ENCODE results near the gene PCOLCE2. TPM values are rescaled to one million over a fixed set of nuclear protein-coding genes. Genes with fewer than 3 reads are reported as not detected.

PCOLCE2 gene
- total and polyA plus RNA-seq, 2 of the 8 experiments (the other 6 are each of a cell fraction or from before 2014, with no cell fraction given), result 11.1 to 12.6 TPM

- no peak for TF ChIP-seq CHD7 (IDR thresholded peaks at IDR 0.05; ENCODE audit: insufficient replicate concordance, low read length)
Measured at GRCh38 chr3:142904639-142905436, 16.0 kb upstream of the PCOLCE2 start (continued).

All from H1 (cell line).